HCT116 (cell line): ENCODE measurements around the gene FYCO1. TPM values are rescaled to one million over a fixed set of nuclear protein-coding genes. Genes with fewer than 3 reads are reported as not detected.

Source experiments
- ATAC-seq: fragments of 200-7000 bp; cut with Tn5 transposase; 2 replicates; pipeline ENCODE4 v1.9.1; 2020; ENCODE audit warnings: mild to moderate bottlenecking, moderate library complexity
- BruUV-seq: library from RNA; stranded (reverse); fragments of 400-500 nt; replicated peaks from 2 replicates; lab custom pipeline; 2021; lab: Mats Ljungman, UMichigan
- CTCF ChIA-PET: fragments of 300-600 bp; sonication (Branson Sonifier 250); formaldehyde crosslinking; loops from one replicate; lab custom pipeline; 2021; ENCODE audit warnings: antibody characterized with exemption; lab: Charles Lee
- POLR2A ChIA-PET: fragments of 300-600, 350-600 bp; sonication (Branson Sonifier 250); formaldehyde crosslinking; loops from one replicate; lab custom pipeline; 2021; ENCODE audit warnings: antibody characterized with exemption; lab: Charles Lee
- RAD21 ChIA-PET, 2 experiments: fragments of 300-600 bp; sonication (Branson Sonifier 250); formaldehyde crosslinking; loops; one replicate each; lab custom pipeline; 2023; ENCODE audit warnings: low total read pairs in 2 of 2; ENCODE audit not compliant: uncharacterized antibody in 2 of 2, unreplicated experiment in 2 of 2, low non-redundant PET in 1 of 2; lab: Charles Lee
- DNase-seq: peaks from one replicate; pipeline ENCODE4 v3.0.0-alpha.2; 2010; ENCODE audit warnings: low read depth, low spot score
- H2AFZ ChIP-seq: fragments of 200-600 bp; shearing (Covaris generic), sonication (generic); 2 replicates; pipeline ENCODE4 v1.6.1; 2017; ENCODE audit warnings: low read depth, mixed run types, mixed read lengths, antibody characterized with exemption, low read length; ENCODE audit not compliant: poor library complexity, severe bottlenecking
- H3K27ac ChIP-seq: 2 replicates; pipeline ENCODE4 v1.5.1; 2012; ENCODE audit warnings: low read depth, low read length
- H3K27me3 ChIP-seq: fragments of 200-600 bp; sonication (generic); 2 replicates; pipeline ENCODE4 v1.6.1; 2016; ENCODE audit warnings: mixed run types, low read length, mixed read lengths; ENCODE audit not compliant: insufficient read depth
- H3K36me3 ChIP-seq, 2 experiments: fragments of 200-500 bp in 1 of 2; fragments of 200-600 bp in 1 of 2; sonication (Bioruptor generic) in 1 of 2; sonication (generic) in 1 of 2; 2 replicates each; pipeline versions ENCODE4 v1.5.1 to v1.6.1; 2014 to 2016; ENCODE audit warnings: low read length in 2 of 2, inconsistent platforms in 1 of 2, mixed read lengths in 1 of 2, mixed run types in 1 of 2; ENCODE audit not compliant: insufficient read depth in 2 of 2, control insufficient read depth in 1 of 2
- H3K4me1 ChIP-seq, 2 experiments: fragments of 200-600 bp in 1 of 2; sonication (generic) in 1 of 2; 2 replicates each; pipeline versions ENCODE4 v1.5.1 to v1.6.1; 2012 to 2017; ENCODE audit warnings: low read length in 2 of 2, inconsistent platforms in 1 of 2, mild to moderate bottlenecking in 1 of 2, mixed read lengths in 1 of 2, mixed run types in 1 of 2, moderate library complexity in 1 of 2; ENCODE audit not compliant: insufficient read depth in 2 of 2, control insufficient read depth in 1 of 2
- H3K4me2 ChIP-seq: fragments of 200-600 bp; sonication (generic); 2 replicates; pipeline ENCODE4 v1.6.1; 2017; ENCODE audit warnings: mixed run types, low read length, mixed read lengths
- H3K4me3 ChIP-seq, 2 experiments: fragments of 200-600 bp in 1 of 2; sonication (generic) in 1 of 2; replicated peaks in 1 of 2; 2 replicates each; pipeline ENCODE4 v1.5.1; 2011 to 2016; ENCODE audit warnings: low read length in 2 of 2, control low read depth in 1 of 2, low read depth in 1 of 2, mild to moderate bottlenecking in 1 of 2, mixed read lengths in 1 of 2, mixed run types in 1 of 2
- H3K79me2 ChIP-seq: fragments of 200-600 bp; sonication (generic); 2 replicates; pipeline ENCODE4 v1.6.1; 2017; ENCODE audit warnings: mild to moderate bottlenecking, mixed run types, low read length, moderate library complexity, mixed read lengths; ENCODE audit not compliant: insufficient read depth
- H3K9ac ChIP-seq: fragments of 200-600 bp; sonication (generic); 2 replicates; pipeline ENCODE4 v1.6.1; 2016; ENCODE audit warnings: low read length, mixed read lengths
- H3K9me2 ChIP-seq: fragments of 200-600 bp; sonication (generic), shearing (Covaris generic); 2 replicates; pipeline ENCODE4 v1.6.1; 2017; ENCODE audit warnings: mixed run types, mild to moderate bottlenecking, moderate library complexity; ENCODE audit not compliant: insufficient read depth
- H3K9me3 ChIP-seq, 2 experiments: fragments of 200-500 bp in 1 of 2; fragments of 200-600 bp in 1 of 2; sonication (Bioruptor generic) in 1 of 2; sonication (generic) in 1 of 2; 2 replicates each; pipeline ENCODE4 v1.6.1; 2014 to 2017; ENCODE audit warnings: low read length in 2 of 2, mixed read lengths in 2 of 2, inconsistent platforms in 1 of 2, low read depth in 1 of 2, mild to moderate bottlenecking in 1 of 2, mixed run types in 1 of 2, moderate library complexity in 1 of 2; ENCODE audit not compliant: control insufficient read depth in 1 of 2, insufficient read depth in 1 of 2
- H4K20me1 ChIP-seq: fragments of 200-600 bp; sonication (generic), shearing (Covaris generic); 2 replicates; pipeline ENCODE4 v1.6.1; 2017; ENCODE audit warnings: mixed run types, mild to moderate bottlenecking, moderate library complexity; ENCODE audit not compliant: insufficient read depth
- ATF3 ChIP-seq: IDR thresholded peaks from 2 replicates; pipeline ENCODE4 v1.6.1; 2012
- CBX3 ChIP-seq: IDR thresholded peaks from 2 replicates; pipeline ENCODE4 v1.6.1; 2012; ENCODE audit warnings: low read depth
- CEBPB ChIP-seq: IDR thresholded peaks from 2 replicates; pipeline ENCODE4 v1.6.1; 2012; ENCODE audit warnings: low read depth
- ELF1 ChIP-seq: IDR thresholded peaks from 2 replicates; pipeline ENCODE4 v1.6.1; 2012; ENCODE audit warnings: low read depth, borderline replicate concordance
- EZH2 ChIP-seq: fragments of 200-600 bp; sonication (generic); IDR thresholded peaks from 2 replicates; pipeline ENCODE4 v1.6.1; 2017; ENCODE audit warnings: antibody characterized with exemption, mixed run types
- EZH2phosphoT487 ChIP-seq: fragments of 200-600 bp; IDR thresholded peaks from 2 replicates; pipeline ENCODE4 v1.6.1; 2018; ENCODE audit warnings: antibody characterized with exemption, borderline replicate concordance
- JUND ChIP-seq: IDR thresholded peaks from 2 replicates; pipeline ENCODE4 v1.6.1; 2012
- MAX ChIP-seq: IDR thresholded peaks from 2 replicates; pipeline ENCODE4 v1.6.1; 2012
- POLR2A ChIP-seq: IDR thresholded peaks from 2 replicates; pipeline ENCODE4 v1.7.0; 2011; ENCODE audit warnings: borderline replicate concordance; ENCODE audit not compliant: insufficient read depth, insufficient read length; ENCODE audit errors: extremely low read depth
- POLR2AphosphoS5 ChIP-seq: IDR thresholded peaks from 2 replicates; pipeline ENCODE4 v1.6.1; 2011; ENCODE audit warnings: mild to moderate bottlenecking, low read depth, low read length, moderate library complexity
- RAD21 ChIP-seq: IDR thresholded peaks from 2 replicates; pipeline ENCODE4 v1.6.1; 2012; ENCODE audit warnings: low read depth, mild to moderate bottlenecking
- SIN3A ChIP-seq: IDR thresholded peaks from 2 replicates; pipeline ENCODE4 v1.6.1; 2012; ENCODE audit warnings: low read depth
- SP1 ChIP-seq: IDR thresholded peaks from 2 replicates; pipeline ENCODE4 v1.6.1; 2012; ENCODE audit warnings: low read depth
- SRF ChIP-seq: IDR thresholded peaks from 2 replicates; pipeline ENCODE4 v1.6.1; 2012; ENCODE audit warnings: low read depth
- YY1 ChIP-seq: IDR thresholded peaks from 2 replicates; pipeline ENCODE4 v1.6.1; 2011; ENCODE audit warnings: low read length, low read depth, moderate library complexity, mild to moderate bottlenecking; ENCODE audit not compliant: insufficient replicate concordance; ENCODE audit errors: extremely low read depth
- ZBTB33 ChIP-seq: IDR thresholded peaks from 2 replicates; pipeline ENCODE4 v1.6.1; 2011; ENCODE audit warnings: mild to moderate bottlenecking, low read length, moderate library complexity; ENCODE audit not compliant: insufficient replicate concordance; ENCODE audit errors: extremely low read depth
- ZFX ChIP-seq: fragments of 450-650 bp; IDR thresholded peaks from 2 replicates; pipeline ENCODE4 v1.6.1; 2017
- ZNF274 ChIP-seq: fragments of 200-500 bp; sonication (Bioruptor generic); IDR thresholded peaks from 2 replicates; pipeline ENCODE4 v1.6.1; 2014; ENCODE audit warnings: mild to moderate bottlenecking, low read depth, low read length, inconsistent platforms
- intact Hi-C: fragments of 100-400 bp; cut with micrococcal nuclease; formaldehyde crosslinking; loops from 2 replicates; pipeline ENCODE4 v1.10.0; 2022
- total RNA-seq: library from RNA; stranded (reverse); gene quantifications from one replicate; pipeline ENCODE4 v1.2.1, GENCODE V29; 2021; ENCODE audit not compliant: unreplicated experiment
- TF ChIP-seq, protein P1 (sequence below): IDR thresholded peaks from 2 replicates; pipeline ENCODE4 v1.6.1; 2012; ENCODE audit warnings: low read depth
- TF ChIP-seq, protein P2 (sequence below), 3 experiments: fragments of 200-600 bp in 1 of 3; sonication (generic) in 1 of 3; IDR thresholded peaks in 2 of 3; conservative IDR thresholded peaks in 1 of 3; 2 replicates each; pipeline ENCODE4 v1.5.1; 2012 to 2017; ENCODE audit warnings: low read depth in 2 of 3, low read length in 2 of 3, antibody characterized with exemption in 1 of 3, borderline replicate concordance in 1 of 3, control low read depth in 1 of 3, mild to moderate bottlenecking in 1 of 3, mixed read lengths in 1 of 3, mixed run types in 1 of 3, moderate library complexity in 1 of 3; ENCODE audit not compliant: insufficient read depth in 1 of 3

Gene FYCO1
- total RNA-seq, 1 experiment from 2014 or later, result 15.8 TPM

DNA sequence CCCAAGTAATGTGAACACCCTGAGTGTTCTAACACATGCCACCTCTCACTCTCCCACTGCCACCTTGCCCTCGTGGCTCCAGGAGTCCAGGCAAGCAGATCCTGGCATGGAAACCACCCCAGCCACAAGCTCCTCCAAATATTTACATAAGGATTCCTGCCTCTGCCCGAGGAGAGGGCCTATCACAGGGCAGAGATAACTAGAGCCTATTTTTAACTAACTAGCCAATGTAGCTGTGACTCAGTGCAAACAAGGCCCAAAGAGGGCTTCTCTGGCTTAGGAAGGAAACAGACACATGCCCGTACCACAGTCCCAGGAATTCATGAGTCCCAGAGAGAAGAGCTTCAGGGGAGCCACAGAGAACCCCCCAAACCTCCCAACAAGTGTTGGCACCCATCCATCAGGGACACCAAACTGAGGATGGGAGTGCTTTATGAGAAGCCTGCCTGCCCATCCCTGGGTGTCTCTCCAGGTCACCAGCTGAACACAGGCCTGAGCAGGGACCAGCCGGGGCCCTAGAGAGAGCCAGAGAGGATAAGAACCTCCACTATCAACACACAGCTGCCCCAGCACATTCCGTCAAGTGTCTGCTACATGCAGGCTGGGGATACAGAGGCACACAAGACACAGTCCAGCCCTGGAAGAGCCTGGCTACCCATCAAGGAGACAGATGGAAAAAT is 9.2 kb downstream of the FYCO1 start:
- ATAC-seq, result no peak
- POLR2A ChIA-PET, result no interaction called here
- no peaks in the 10 kb centered on the region for H3K9me3 ChIP-seq
- DNase-seq, result no peak
- no peak overlapping the region for H3K9ac ChIP-seq
- RAD21 ChIA-PET, result no interaction called here
- no TSS peak for BruUV-seq
- H3K4me1 ChIP-seq, result peaks cover 0 to 25% of the 10 kb centered on the region in 2 experiments; a peak in 2 of 4 replicates
- H3K27ac ChIP-seq, result no peak overlapping the region
- H3K4me3 ChIP-seq, result no peak overlapping the region
- H3K27me3 ChIP-seq, result no peaks in the 10 kb centered on the region
- TF ChIP-seq ZNF274 (no peak), ELF1 (no peak), SIN3A (no peak), RAD21 (no peak), JUND (no peak), POLR2AphosphoS5 (no peak), YY1 (no peak), SP1 (no peak), MAX (no peak), EZH2 (no peak), ZFX (no peak), EZH2phosphoT487 (no peak), SRF (no peak), ZBTB33 (no peak), POLR2A (no peak), CBX3 (no peak), ATF3 (no peak), CEBPB (no peak)
- TF ChIP-seq, protein P1, sequence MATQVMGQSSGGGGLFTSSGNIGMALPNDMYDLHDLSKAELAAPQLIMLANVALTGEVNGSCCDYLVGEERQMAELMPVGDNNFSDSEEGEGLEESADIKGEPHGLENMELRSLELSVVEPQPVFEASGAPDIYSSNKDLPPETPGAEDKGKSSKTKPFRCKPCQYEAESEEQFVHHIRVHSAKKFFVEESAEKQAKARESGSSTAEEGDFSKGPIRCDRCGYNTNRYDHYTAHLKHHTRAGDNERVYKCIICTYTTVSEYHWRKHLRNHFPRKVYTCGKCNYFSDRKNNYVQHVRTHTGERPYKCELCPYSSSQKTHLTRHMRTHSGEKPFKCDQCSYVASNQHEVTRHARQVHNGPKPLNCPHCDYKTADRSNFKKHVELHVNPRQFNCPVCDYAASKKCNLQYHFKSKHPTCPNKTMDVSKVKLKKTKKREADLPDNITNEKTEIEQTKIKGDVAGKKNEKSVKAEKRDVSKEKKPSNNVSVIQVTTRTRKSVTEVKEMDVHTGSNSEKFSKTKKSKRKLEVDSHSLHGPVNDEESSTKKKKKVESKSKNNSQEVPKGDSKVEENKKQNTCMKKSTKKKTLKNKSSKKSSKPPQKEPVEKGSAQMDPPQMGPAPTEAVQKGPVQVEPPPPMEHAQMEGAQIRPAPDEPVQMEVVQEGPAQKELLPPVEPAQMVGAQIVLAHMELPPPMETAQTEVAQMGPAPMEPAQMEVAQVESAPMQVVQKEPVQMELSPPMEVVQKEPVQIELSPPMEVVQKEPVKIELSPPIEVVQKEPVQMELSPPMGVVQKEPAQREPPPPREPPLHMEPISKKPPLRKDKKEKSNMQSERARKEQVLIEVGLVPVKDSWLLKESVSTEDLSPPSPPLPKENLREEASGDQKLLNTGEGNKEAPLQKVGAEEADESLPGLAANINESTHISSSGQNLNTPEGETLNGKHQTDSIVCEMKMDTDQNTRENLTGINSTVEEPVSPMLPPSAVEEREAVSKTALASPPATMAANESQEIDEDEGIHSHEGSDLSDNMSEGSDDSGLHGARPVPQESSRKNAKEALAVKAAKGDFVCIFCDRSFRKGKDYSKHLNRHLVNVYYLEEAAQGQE, result no peak
- TF ChIP-seq, protein P2, sequence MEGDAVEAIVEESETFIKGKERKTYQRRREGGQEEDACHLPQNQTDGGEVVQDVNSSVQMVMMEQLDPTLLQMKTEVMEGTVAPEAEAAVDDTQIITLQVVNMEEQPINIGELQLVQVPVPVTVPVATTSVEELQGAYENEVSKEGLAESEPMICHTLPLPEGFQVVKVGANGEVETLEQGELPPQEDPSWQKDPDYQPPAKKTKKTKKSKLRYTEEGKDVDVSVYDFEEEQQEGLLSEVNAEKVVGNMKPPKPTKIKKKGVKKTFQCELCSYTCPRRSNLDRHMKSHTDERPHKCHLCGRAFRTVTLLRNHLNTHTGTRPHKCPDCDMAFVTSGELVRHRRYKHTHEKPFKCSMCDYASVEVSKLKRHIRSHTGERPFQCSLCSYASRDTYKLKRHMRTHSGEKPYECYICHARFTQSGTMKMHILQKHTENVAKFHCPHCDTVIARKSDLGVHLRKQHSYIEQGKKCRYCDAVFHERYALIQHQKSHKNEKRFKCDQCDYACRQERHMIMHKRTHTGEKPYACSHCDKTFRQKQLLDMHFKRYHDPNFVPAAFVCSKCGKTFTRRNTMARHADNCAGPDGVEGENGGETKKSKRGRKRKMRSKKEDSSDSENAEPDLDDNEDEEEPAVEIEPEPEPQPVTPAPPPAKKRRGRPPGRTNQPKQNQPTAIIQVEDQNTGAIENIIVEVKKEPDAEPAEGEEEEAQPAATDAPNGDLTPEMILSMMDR (IDR thresholded peaks at IDR 0.05 in 2 of 3, conservative IDR thresholded peaks at IDR 0.05 in 1 of 3; ENCODE audit: borderline replicate concordance in 1 of 3, insufficient read depth in 1 of 3, low read depth in 2 of 3, low read length in 2 of 3), result no peak
- no peak overlapping the region for H2AFZ ChIP-seq
- intact Hi-C loops, result no loop called here
- no peaks in the 10 kb centered on the region for H3K9me2 ChIP-seq
- H3K79me2 ChIP-seq, result peaks cover 32% of the 10 kb centered on the region
- no peak overlapping the region for H3K4me2 ChIP-seq
- H3K36me3 ChIP-seq, result peaks cover 12 to 21% of the 10 kb centered on the region in 2 experiments; a peak in 2 of 4 replicates
- CTCF ChIA-PET, result no interaction called here
- no peaks in the 10 kb centered on the region for H4K20me1 ChIP-seq
